Measurements from ENCODE around the gene EEF1AKMT2. TPM values are rescaled to one million over a fixed set of nuclear protein-coding genes. Genes with fewer than 3 reads are reported as not detected.

The EEF1AKMT2 gene
- total and polyA plus RNA-seq, 2 of the 13 experiments (the other 11 are each of a cell fraction or from before 2014, with no cell fraction given): 11.3 to 19.3 TPM

- TF ChIP-seq ZKSCAN8 (CRISPR knock-in tag; IDR thresholded peaks at IDR 0.05; ENCODE audit: borderline replicate concordance): no peak
- TF ChIP-seq NR1H2 (CRISPR knock-in tag; IDR thresholded peaks at IDR 0.05; ENCODE audit: borderline replicate concordance, low read depth): no peak
- TF ChIP-seq ZNF24 (IDR thresholded peaks at IDR 0.05): no peak
- no peak for TF ChIP-seq LCORL (IDR thresholded peaks at IDR 0.05)
- peak; percentile 58 for TF ChIP-seq LCORL (CRISPR knock-in tag; IDR thresholded peaks at IDR 0.05)
- no peak for TF ChIP-seq POLR2AphosphoS5 (IDR thresholded peaks at IDR 0.05; ENCODE audit: low read depth, low read length)
- TF ChIP-seq ZNF768 (CRISPR knock-in tag; IDR thresholded peaks at IDR 0.05): no peak
- TF ChIP-seq MBD4 (IDR thresholded peaks at IDR 0.05; ENCODE audit: borderline replicate concordance, low read length): no peak
- TF ChIP-seq ZBTB49 (CRISPR knock-in tag; IDR thresholded peaks at IDR 0.05; ENCODE audit: borderline replicate concordance): no peak
- TF ChIP-seq BCLAF1 (IDR thresholded peaks at IDR 0.05): no peak
- TF ChIP-seq ZNF333 (CRISPR knock-in tag; IDR thresholded peaks at IDR 0.05; ENCODE audit: borderline replicate concordance): no peak
- TF ChIP-seq, protein P1, sequence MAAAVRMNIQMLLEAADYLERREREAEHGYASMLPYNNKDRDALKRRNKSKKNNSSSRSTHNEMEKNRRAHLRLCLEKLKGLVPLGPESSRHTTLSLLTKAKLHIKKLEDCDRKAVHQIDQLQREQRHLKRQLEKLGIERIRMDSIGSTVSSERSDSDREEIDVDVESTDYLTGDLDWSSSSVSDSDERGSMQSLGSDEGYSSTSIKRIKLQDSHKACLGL (CRISPR knock-in tag; IDR thresholded peaks at IDR 0.05): no peak
- peak; percentile 51; the same call in 1 of the 2 replicates for TF ChIP-seq IRF2 (CRISPR knock-in tag; IDR thresholded peaks at IDR 0.05)
- TF ChIP-seq MED1 (CRISPR knock-in tag; IDR thresholded peaks at IDR 0.05): peak; percentile 63
- no peak for TF ChIP-seq ZNF256 (CRISPR knock-in tag; conservative IDR thresholded peaks at IDR 0.05)
- TF ChIP-seq MXI1 (IDR thresholded peaks at IDR 0.05; ENCODE audit: borderline replicate concordance, low read depth, low read length): no peak
- no peak for TF ChIP-seq ZBTB21 (CRISPR knock-in tag; IDR thresholded peaks at IDR 0.05)
- peak; percentile 83 for TF ChIP-seq SKI (IDR thresholded peaks at IDR 0.05; ENCODE audit: partially characterized antibody)
- no peak for TF ChIP-seq MTA1 (CRISPR knock-in tag; IDR thresholded peaks at IDR 0.05; ENCODE audit: borderline replicate concordance)
- no peak for TF ChIP-seq ETV6 (CRISPR knock-in tag; conservative IDR thresholded peaks at IDR 0.05)
- TF ChIP-seq, protein P2, sequence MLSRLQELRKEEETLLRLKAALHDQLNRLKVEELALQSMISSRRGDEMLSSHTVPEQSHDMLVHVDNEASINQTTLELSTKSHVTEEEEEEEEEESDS (CRISPR knock-in tag; IDR thresholded peaks at IDR 0.05; ENCODE audit: borderline replicate concordance): no peak
- TF ChIP-seq, protein P3, sequence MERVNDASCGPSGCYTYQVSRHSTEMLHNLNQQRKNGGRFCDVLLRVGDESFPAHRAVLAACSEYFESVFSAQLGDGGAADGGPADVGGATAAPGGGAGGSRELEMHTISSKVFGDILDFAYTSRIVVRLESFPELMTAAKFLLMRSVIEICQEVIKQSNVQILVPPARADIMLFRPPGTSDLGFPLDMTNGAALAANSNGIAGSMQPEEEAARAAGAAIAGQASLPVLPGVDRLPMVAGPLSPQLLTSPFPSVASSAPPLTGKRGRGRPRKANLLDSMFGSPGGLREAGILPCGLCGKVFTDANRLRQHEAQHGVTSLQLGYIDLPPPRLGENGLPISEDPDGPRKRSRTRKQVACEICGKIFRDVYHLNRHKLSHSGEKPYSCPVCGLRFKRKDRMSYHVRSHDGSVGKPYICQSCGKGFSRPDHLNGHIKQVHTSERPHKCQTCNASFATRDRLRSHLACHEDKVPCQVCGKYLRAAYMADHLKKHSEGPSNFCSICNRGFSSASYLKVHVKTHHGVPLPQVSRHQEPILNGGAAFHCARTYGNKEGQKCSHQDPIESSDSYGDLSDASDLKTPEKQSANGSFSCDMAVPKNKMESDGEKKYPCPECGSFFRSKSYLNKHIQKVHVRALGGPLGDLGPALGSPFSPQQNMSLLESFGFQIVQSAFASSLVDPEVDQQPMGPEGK (CRISPR knock-in tag; IDR thresholded peaks at IDR 0.05): peak; percentile 45
- TF ChIP-seq ZNF121 (CRISPR knock-in tag; IDR thresholded peaks at IDR 0.05): no peak
Observed at GRCh38 chr10:124708246-124708779, 83.4 kb downstream of the EEF1AKMT2 start (continued).
